HG03097 (cell line): ENCODE measurements around the gene STRA8.
A peak's percentile ranks its signal among the peaks of the same experiment; 100 is the strongest.

ENCODE experiments used
- ATAC-seq: cut with Tn5 transposase; IDR thresholded peaks from one replicate; pipeline ENCODE4 v1.9.1; 2021; ENCODE audit not compliant: unreplicated experiment, low FRiP score

Gene STRA8

DNA sequence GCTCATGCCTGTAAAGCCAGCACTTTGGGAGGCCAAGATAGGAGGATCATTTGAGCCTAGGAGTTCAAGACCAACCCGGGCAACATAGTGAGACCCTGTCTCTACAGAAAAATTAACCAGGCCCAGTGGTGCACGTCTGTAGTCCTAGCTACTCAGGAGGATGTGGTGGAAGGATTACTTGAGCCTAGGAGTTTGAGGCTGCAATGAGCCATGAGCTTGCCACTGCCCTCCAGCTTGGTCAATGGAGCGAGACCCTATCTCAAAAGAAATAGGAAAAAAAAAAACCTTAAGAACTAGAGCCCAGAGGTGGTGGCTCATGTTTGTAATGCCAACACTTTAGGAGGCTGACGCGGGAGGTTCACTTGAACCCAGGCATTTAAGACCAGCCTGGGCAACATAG, 2.2 kb downstream of the STRA8 start:
- ATAC-seq = no peak

GRCh38 chr7:135236727-135237126, 3.1 kb downstream of the STRA8 start:
- peak; percentile 89 for ATAC-seq

- no peak for ATAC-seq
These were observed 4.6 kb downstream of the STRA8 start for GRCh38 chr7:135238112-135238744.

DNA sequence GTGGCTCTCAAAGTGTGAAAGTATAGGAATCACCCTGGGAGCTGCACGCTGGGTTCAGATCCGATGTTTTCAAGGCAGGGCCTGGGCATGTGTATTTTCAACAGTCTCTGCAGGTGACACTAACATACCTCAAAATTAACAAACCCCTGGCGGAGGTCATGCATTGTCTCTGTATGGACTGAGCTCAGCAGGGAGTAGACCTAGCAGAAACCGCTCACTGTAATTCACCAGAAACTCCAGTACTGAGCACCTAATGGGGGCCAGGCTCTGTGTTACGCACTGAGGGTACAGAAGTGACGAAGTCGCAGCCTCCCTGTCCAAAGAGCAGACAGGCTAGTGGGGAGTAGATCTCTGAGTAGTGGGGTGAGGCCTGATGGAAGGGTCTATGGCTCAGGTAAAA, 5.6 kb downstream of the STRA8 start:
- ATAC-seq = no peak

GRCh38 chr7:135240441-135240840, 6.8 kb downstream of the STRA8 start:
- no peak for ATAC-seq

- no peak for ATAC-seq
These were observed 8.6 kb downstream of the STRA8 start for GRCh38 chr7:135242096-135242684.

DNA sequence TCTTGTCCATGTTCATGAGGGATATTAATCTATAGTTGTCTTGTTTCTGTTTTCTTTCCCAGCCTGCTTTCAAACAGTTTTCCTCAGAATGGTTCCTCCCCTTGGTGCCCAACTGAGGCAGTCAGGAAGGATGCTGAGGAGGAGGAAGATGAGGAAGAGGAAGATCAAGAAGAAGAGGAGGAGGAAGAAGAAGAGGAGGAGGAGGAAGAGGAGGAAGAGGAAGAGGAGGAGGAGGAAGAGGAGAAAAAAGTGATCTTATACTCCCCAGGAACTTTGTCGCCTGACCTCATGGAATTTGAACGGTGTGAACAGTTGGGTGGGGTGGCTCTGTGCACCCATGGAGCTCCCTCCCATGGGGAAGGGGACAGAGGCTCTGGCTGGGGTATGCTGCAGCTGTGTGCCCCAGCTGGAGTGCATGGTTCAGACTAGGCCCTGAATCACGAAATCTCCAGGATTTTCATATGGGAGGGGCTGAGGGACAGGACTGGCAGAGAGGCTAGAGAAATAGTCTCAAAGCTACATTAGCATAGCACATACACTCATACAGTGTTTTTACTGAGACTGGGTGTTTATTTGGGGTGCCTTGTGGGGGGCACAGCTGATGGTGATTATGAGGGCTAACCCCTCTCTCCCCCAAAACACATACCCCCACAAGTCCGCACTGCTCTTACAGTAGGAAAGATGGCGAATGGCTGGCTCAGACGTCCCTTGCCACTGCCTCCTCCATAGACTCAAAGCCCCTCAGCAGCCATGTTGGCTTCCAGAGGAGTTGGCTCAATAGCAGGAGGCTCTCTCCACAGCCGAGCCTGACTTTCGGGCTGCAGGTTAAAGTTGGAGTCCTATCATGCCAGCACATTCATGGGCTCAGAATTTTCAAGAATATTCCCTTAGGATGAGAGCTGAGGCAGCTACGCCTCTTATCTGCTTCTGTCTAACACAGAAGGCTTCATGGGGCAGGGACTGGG, 11.9 kb downstream of the STRA8 start:
- no peak for ATAC-seq

GRCh38 chr7:135246191-135246825, 12.7 kb downstream of the STRA8 start:
- ATAC-seq = no peak

DNA sequence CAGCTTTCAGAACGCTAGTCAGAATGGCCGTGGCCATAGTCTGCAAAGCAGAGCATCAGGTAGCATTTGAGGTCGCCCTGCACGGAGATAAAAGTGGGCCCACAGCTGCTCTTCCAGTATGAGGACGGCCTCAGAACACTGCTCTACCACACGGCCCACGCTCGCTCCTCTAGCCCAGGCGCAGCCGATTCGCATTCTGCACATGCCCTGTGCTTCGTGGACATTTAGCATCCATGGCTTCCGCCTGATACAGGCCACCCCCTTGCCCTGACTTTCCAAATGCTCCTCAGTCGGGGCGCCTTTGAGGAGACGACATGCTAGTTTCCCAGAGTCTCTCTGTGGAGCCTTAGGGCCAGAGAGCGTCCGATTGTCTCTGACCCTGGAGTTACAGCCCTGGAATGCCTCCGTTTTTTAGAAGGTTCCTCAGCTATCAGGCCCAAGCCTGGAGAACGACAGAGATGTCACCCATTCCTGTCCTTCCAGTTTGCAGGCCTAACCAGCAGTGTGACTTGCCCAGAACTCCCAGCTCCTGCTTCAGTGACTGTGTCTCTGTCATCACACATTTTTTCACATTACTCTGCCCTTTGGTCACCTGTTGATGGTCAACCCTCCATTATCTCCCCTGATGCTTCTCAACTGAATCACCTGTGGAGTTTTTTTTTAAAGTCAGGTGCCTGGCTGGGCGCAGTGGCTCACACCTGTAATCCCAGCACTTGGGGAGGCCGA, 14.3 kb downstream of the STRA8 start:
- no peak for ATAC-seq

DNA sequence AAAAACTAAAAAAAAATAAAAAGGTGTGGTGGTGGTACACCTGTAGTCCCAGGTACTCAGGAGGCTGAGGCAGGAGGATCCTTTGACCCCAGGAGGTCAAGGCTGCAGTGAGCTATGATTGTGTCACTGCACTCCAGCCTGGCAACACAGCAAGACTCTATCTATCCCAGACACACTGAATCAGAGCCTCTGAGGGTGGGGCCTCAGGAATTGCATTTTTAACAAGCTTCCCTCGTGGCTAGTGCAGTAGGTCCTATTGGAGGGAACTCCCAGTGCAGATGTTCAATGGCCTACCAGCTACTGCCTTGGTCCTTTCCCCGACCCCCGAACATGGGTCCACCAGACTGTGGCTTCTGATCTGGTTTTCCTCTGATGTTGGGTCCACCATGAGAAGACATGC, 14.9 kb downstream of the STRA8 start:
- ATAC-seq = no peak

DNA sequence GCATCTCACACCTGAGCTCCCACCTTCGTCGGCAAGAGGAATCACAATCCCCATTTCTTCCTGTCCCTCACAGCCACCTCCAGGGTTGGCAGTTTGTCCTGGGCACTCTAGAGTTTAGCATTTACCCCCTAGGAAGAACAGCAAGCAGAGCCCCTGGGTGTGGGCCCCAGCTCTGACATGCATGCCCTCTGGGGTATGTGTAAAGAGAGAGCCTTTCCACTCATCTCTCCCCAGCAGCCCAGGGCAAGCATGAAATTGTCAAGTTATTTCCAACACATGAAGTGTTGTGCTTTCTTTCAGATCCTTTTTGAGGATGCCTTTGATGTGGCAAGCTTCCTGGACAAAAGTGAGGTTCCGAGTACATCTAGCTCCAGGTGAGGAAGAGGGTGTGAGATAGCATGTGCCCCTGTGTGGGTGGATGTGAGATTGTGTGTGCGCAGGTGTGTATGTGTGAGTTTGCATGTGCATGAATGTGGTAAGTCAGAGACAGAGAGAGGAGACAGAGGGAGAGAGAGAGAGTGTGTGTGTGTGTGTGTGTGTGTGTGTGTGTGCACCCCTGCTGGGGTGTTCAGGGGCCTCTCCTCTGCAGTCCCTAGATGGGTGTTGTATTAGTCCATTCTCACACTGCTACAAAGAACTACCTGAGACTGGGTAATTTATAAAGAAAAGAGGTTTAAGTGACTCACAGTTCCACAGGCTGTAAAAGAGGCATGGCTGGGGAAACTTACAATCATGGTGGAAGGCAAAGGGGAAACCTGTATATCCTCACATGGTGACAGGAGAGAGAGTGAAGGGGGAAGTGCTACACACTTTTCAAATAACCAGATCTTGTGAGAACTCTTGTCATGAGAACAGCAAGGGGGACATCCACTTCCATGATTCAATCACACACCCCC, 18.1 kb downstream of the STRA8 start:
- no peak for ATAC-seq

DNA sequence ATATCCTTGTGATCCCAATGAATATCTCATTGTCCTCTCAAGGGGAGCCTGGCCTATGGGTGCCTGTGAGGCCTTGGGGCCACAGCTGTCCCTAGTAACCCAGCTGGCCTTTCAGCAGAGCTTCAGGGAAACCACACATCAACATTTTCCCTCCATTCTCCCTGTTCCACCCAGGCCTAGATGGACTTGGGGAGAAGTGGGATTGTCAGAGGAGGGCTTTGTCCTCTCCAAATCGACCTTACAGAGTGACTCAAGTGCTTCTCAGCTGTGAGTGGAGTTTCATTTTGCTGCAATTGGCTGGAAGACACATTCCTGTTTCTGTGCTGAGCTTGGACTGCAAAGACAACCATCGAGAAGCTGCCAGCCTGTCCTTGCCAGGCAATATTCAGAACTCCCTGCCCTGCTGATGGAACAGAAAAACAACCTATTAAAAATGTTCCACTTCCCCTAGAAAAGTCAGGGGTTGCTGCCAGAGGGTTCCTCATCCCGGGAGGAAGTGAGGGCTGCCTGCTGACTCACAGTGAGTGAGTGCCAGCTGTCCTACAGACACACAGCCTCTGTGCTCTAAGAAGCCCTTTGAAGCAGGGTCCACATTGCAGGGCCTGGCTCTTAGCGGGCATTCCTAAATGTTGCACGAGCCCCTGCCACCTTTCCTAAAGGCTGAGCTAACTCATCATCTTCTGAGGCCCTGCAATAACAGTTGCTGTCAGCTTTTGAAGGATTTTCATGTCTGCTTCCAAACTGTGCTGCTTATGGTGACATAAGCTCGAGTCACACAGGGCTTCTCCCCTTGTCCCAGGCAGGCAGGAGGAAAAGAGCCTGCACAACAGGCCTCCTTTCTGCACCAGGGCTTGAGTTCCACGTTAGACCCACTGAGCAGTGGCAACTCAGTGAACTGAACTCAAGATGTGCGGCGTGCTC, 20.5 kb downstream of the STRA8 start:
- no peak for ATAC-seq

DNA sequence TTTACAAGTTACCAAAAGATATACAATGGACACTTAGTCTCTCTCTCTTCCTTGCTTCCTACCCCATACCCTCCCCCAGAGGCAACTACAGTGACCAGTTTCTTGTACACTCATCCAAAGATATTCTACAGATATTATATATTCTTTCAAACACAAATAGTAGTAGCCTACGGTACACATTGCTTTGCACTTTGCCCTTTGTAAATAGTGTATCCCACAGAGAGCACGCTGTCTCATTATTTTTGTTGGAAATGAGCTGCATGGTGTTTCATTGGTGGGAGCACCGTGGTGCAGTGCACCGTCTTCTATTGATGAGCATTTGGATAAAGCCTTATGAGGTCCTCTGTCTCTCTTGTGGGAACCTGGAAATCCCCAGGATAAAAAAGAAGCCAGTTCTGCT, 24.2 kb downstream of the STRA8 start:
- no peak for ATAC-seq

DNA sequence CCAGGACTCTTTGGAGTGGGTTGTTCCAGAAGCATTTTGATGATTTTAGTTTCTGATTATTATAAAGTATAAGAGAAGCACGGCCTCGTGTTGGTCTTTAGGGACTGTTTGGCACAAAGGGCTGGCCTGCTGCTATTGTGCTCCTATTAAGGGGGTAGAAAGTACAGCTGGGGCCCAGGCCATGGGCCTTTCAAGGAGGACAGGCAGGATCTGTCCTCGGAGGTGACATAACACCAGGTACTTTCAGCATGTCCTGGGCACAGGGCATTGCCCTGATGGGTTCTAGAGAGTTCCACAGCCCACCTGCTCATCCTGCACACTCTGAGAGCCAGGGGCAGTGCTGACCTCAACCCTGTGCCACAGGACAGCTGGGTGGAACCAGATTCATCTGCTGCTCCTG, 24.9 kb downstream of the STRA8 start:
- no peak for ATAC-seq

DNA sequence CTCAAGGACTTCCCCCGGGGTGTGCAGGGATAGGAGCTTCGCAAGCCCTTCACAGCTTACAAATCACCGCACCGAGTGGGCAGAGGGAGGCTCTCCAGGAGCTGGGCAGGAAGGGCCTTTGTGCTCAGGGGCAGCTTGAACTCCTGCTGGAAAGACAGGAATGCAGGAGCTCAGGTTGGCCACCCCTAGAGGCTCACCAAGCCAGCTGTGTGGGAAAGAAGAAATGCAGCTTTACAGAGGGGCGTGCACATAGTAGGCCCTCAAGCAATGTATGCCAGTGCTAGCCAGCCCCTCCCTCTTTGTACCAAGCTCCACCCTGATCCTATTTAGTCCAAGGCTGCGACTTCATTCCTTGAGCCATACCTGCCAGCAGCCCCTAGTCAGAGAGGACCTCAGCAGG, 26.1 kb downstream of the STRA8 start:
- no peak for ATAC-seq

- ATAC-seq = no peak
These were observed 26.8 kb downstream of the STRA8 start for GRCh38 chr7:135260470-135260869.

- ATAC-seq = no peak
These were observed 27.5 kb downstream of the STRA8 start for GRCh38 chr7:135260930-135261721.
